Transverse colon (tissue), 4 donors: Measurements from ENCODE around the gene SYNPO2. TPM values are rescaled to one million over a fixed set of nuclear protein-coding genes. Genes with fewer than 3 reads are reported as not detected.

Source experiments
- DNase-seq: peaks from one replicate; pipeline ENCODE4 v3.0.0-alpha.2; 2019
- H3K27ac ChIP-seq, 4 donors: fragments of 200-600 bp; sonication (generic); 2 replicates each; pipeline ENCODE4 v1.5.1; 2016 to 2018; ENCODE audit warnings: inconsistent platforms in 4 of 4
- H3K27me3 ChIP-seq: fragments of 200-600 bp; sonication (generic); 2 replicates; pipeline ENCODE4 v1.5.1; 2017; ENCODE audit warnings: inconsistent platforms
- H3K36me3 ChIP-seq, 4 donors: fragments of 200-600 bp; sonication (generic); 2 replicates each; pipeline ENCODE4 v1.5.1; 2017 to 2019; ENCODE audit warnings: inconsistent platforms in 4 of 4
- H3K4me1 ChIP-seq, 4 donors: fragments of 200-600 bp; sonication (generic); 2 replicates each; pipeline ENCODE4 v1.5.1; 2017 to 2020; ENCODE audit warnings: inconsistent platforms in 4 of 4
- H3K4me3 ChIP-seq, 4 donors: fragments of 200-600 bp; sonication (generic); 1 replicate in 1 of 4; 2 replicates in 3 of 4; pipeline versions ENCODE4 v1.5.1 to v1.6.1; 2017 to 2019; ENCODE audit warnings: inconsistent platforms in 4 of 4
- H3K9me3 ChIP-seq, 2 donors: fragments of 200-600 bp; sonication (generic); 2 replicates each; pipeline ENCODE4 v1.5.1; 2017 to 2019; ENCODE audit warnings: inconsistent platforms in 2 of 2
- CTCF ChIP-seq, 5 experiments: fragments of 200-600 bp in 3 of 5; fragments of 450-650 bp in 2 of 5; sonication (generic) in 3 of 5; IDR thresholded peaks; 1 replicate in 2 of 5; 2 replicates in 3 of 5; pipeline ENCODE4 v1.5.1; 2016 to 2017; ENCODE audit warnings: antibody characterized with exemption in 5 of 5, inconsistent platforms in 3 of 5, mild to moderate bottlenecking in 2 of 5, moderate library complexity in 1 of 5
- EP300 ChIP-seq: sonication (generic); formaldehyde crosslinking; IDR thresholded peaks from one replicate; pipeline ENCODE4 v1.6.1; 2017; ENCODE audit warnings: antibody characterized with exemption, low read depth
- POLR2A ChIP-seq: fragments of 450-650 bp; IDR thresholded peaks from one replicate; pipeline ENCODE4 v1.6.1; 2016; ENCODE audit warnings: antibody characterized with exemption, mild to moderate bottlenecking, moderate library complexity
- POLR2AphosphoS5 ChIP-seq, 3 donors: sonication (generic); formaldehyde crosslinking; IDR thresholded peaks; one replicate each; pipeline ENCODE4 v1.6.1; 2016; ENCODE audit warnings: antibody characterized with exemption in 3 of 3
- WGBS, 2 donors: methylation state at CpG; one replicate each; pipeline ENCODE4 v1.1.5; 2018; ENCODE audit warnings: low coverage in 1 of 2; 5-methylcytosine and 5-hydroxymethylcytosine counted together
- in situ Hi-C, 4 donors: fragments of 200-750 bp; cut with MboI; loops; one replicate each; pipeline versions ENCODE4 v1.15.0 to v1.15.1; 2017; ENCODE audit warnings: low sequenced_read_pairs in 3 of 4, low pct_ligation_motif_present in 1 of 4, low pct_unique_long_range_greater_than_20kb in 1 of 4
- intact Hi-C: fragments of 100-400 bp; cut with DNase I; formaldehyde crosslinking; loops from one replicate; pipeline ENCODE4 v1.15.1; 2023; ENCODE audit warnings: low total_unique reads
- total RNA-seq, 4 donors: library from RNA; depleted of rRNA; stranded (reverse); fragments of >200 nt; gene quantifications; one replicate each; pipeline ENCODE4 v1.1.0, GENCODE V29; 2016

SYNPO2 gene
- total RNA-seq, 4 donors from 2014 or later, result 99.7 to 400 (median 145) TPM

- Histone ChIP-seq H3K4me3 (no peak overlapping the region), H3K9me3 (no peaks in the 10 kb centered on the region), H3K4me1 (peaks cover 0 to 15% (median 0%) of the 10 kb centered on the region in 4 donors), H3K27me3 (no peaks in the 10 kb centered on the region), H3K36me3 (no peaks in the 10 kb centered on the region), H3K27ac (peak overlapping the region; percentile 42 to 83 (median 66))
- 65 to 78% methylated on average over 3 to 7 of the region's 7 CpGs for WGBS, 2 donors
- in situ Hi-C loops, result no loop called here
- intact Hi-C loops, result no loop called here
- peak in 1 of 3 donors; percentile 19 for TF ChIP-seq POLR2AphosphoS5 (IDR thresholded peaks at IDR 0.05)
- TF ChIP-seq CTCF (IDR thresholded peaks at IDR 0.05), result no peak
- DNase-seq, result no peak
Measured at GRCh38 chr4:119010909-119011606, 122.4 kb downstream of the SYNPO2 start.

- no peak for DNase-seq
- H3K27me3 ChIP-seq, result no peaks in the 10 kb centered on the region
- H3K27ac ChIP-seq, result peak overlapping the region; percentile 42 to 83 (median 66)
- 100% methylated on average over 1 of the region's 1 CpG for WGBS, 2 donors
- intact Hi-C loops (no loop called here), in situ Hi-C loops (no loop called here)
- no peak overlapping the region for H3K4me3 ChIP-seq
- H3K36me3 ChIP-seq, result no peaks in the 10 kb centered on the region
- no peak for TF ChIP-seq POLR2AphosphoS5 (IDR thresholded peaks at IDR 0.05)
- TF ChIP-seq CTCF (IDR thresholded peaks at IDR 0.05), result no peak
- TF ChIP-seq POLR2A, result no peak
- no peak for TF ChIP-seq EP300
- peaks cover 0 to 14% (median 0%) of the 10 kb centered on the region in 4 donors for H3K4me1 ChIP-seq
- H3K9me3 ChIP-seq, result no peaks in the 10 kb centered on the region
Measured at GRCh38 chr4:119011607-119011988, 122.9 kb downstream of the SYNPO2 start.

- TF ChIP-seq CTCF (IDR thresholded peaks at IDR 0.05), result no peak
- no peak for TF ChIP-seq POLR2A
- TF ChIP-seq POLR2AphosphoS5 (IDR thresholded peaks at IDR 0.05), result no peak
- no peak for TF ChIP-seq EP300
- WGBS, 2 donors, result 74 to 84% methylated on average over 2 of the region's 2 CpGs
- in situ Hi-C loops (no loop called here), intact Hi-C loops (no loop called here)
- no peaks in the 10 kb centered on the region for H3K27me3 ChIP-seq
- H3K9me3 ChIP-seq, result no peaks in the 10 kb centered on the region
- H3K4me1 ChIP-seq, result peaks cover 0 to 5% (median 0%) of the 10 kb centered on the region in 4 donors
- peak overlapping the region; percentile 74 to 83 (median 78) for H3K27ac ChIP-seq
- H3K36me3 ChIP-seq, result no peaks in the 10 kb centered on the region
- no peak for DNase-seq
- no peak overlapping the region for H3K4me3 ChIP-seq
Measured at GRCh38 chr4:119014658-119015057, 126.0 kb downstream of the SYNPO2 start.

DNA sequence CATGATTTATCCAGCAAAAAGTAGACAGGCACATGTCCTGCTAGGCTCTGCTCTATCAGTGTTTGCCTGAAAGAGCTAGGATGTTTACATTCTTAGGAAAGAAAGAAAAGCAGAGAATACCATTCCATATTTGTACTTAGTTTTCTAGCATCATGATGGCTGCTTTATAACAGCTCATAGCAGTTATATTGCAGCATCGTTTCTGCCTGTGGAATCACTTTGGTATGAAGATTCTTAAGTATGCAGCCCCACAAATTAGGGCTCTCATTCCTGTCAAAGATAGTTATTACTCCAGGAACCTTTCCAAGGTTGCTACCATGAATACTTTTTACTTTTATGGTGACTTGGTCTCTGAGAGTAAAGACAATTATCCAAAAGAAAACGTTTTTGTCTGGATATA lies 128.0 kb downstream of the SYNPO2 start:
- in situ Hi-C loops, result no loop called here
- WGBS, 2 donors, result 18 to 23% methylated on average over 2 of the region's 2 CpGs
- no peak for DNase-seq

More for the DNA sequence above, 128.0 kb downstream of the SYNPO2 start:
- intact Hi-C loops, result no loop called here
- H3K4me3 ChIP-seq, result no peak overlapping the region
- TF ChIP-seq CTCF (IDR thresholded peaks at IDR 0.05) (no peak), POLR2AphosphoS5 (IDR thresholded peaks at IDR 0.05) (peak; percentile 78 to 86 (median 82)), EP300 (peak; percentile 82), POLR2A (no peak)
- peaks cover 0 to 5% (median 0%) of the 10 kb centered on the region in 4 donors for H3K4me1 ChIP-seq
- no peaks in the 10 kb centered on the region for H3K36me3 ChIP-seq
- H3K27me3 ChIP-seq, result no peaks in the 10 kb centered on the region
- peak overlapping the region; percentile 74 to 83 (median 78) for H3K27ac ChIP-seq
- no peaks in the 10 kb centered on the region for H3K9me3 ChIP-seq
